ENCODE data around the gene SLC37A4.
"Not testable (repeated sequence)": the region's sequence is repeated elsewhere in the genome, so short reads cannot be mapped to it uniquely, and the experiment has no call there.

DNA sequence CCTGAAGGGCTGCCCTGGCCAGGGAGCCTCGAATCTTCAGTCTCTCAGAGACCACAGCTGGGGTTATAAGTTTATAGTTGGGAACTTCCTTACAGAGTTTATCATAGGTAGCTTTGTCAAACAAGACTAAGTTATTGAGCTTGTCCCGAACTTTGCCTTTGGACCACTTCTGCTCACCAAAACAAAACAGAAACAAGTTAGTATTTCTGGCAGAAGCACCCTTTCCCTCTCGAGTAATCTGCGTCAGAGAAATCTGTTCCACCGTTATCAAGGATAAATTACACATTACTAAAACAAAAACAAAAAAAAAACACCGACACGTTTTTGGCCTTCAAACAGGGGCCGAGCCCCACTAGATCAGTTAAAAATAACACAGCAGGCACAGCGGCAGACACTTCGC is 13.3 kb downstream of the SLC37A4 start:
- not testable (repeated sequence) for TF ChIP-seq CTCF (IDR thresholded peaks at IDR 0.05 in 4 of 5, conservative IDR thresholded peaks at IDR 0.05 in 1 of 5); POLR2A (IDR thresholded peaks at IDR 0.05)

Measured in gastrocnemius medialis (tissue), 4 donors.